Body of pancreas (tissue), 4 donors: ENCODE results near the gene HOXB9.

ENCODE experiments used
- CTCF ChIP-seq, 7 experiments: fragments of 450-650 bp in 4 of 7; fragments of 200-600 bp in 3 of 7; sonication (generic) in 3 of 7; IDR thresholded peaks; one replicate each; pipeline ENCODE4 v1.5.1; 2016 to 2019; ENCODE audit warnings: antibody characterized with exemption in 7 of 7
- POLR2A ChIP-seq, 3 donors: fragments of 450-650 bp; IDR thresholded peaks; one replicate each; pipeline ENCODE4 v1.6.1; 2016; ENCODE audit warnings: antibody characterized with exemption in 3 of 3, mild to moderate bottlenecking in 2 of 3

GRCh38 chr17:48647103-48647962 is 21.2 kb upstream of the HOXB9 start:
- TF ChIP-seq CTCF (IDR thresholded peaks at IDR 0.05): no peak
- TF ChIP-seq POLR2A (IDR thresholded peaks at IDR 0.05): no peak
